ENCODE results near the gene HS3ST2.
"Not testable (repeated sequence)": the region's sequence is repeated elsewhere in the genome, so short reads cannot be mapped to it uniquely, and the experiment has no call there.

Gene HS3ST2

GRCh38 chr16:22878955-22879354 lies 65.0 kb downstream of the HS3ST2 start:
- DNase-seq (ENCODE audit: low read depth, low spot score) = no peak

DNA sequence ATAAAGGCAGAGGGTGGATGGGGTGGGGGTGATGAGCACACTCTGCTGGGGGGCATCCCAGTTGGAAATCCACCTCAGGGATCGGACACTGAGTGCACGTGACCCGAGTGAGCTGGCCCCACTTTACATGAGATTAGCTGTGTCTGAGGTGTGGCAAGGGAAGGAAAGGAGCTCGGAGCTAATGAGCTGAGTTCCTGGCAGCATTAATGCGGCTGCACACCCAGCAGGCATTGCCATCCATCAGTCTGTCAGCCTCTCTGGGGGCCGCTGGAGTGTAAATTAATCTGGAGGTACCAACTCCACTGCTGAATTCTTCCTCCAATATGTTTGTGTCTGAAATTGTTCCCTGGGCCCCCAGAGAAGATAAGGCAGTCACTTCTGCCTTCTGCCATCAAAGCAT lies 65.5 kb downstream of the HS3ST2 start:
- no peak for DNase-seq (ENCODE audit: low read depth, low spot score)

- DNase-seq (ENCODE audit: low read depth, low spot score) = no peak
Observed at GRCh38 chr16:22882981-22883380, 69.0 kb downstream of the HS3ST2 start.

GRCh38 chr16:22885951-22886350 lies 72.0 kb downstream of the HS3ST2 start:
- DNase-seq (ENCODE audit: low read depth, low spot score) = no peak

DNA sequence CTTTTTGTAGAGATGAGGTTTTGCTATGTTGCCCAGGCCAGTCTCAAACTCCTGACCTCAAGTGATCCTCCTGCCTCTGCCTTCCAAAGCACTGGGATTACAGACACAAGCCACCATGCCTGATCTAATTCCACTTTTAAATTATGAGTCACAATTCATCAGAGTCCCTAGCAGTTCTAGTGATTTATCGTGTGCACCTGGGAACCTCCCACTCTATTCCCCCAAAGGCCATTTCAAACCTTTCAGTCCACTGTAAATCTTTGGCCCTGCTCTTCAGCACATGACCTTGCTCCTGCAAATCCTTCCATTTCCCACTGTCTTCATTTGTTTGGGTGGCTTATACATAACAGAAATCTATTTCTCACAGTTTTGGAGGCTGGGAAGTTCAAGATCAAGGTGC lies 73.0 kb downstream of the HS3ST2 start:
- DNase-seq (ENCODE audit: low read depth, low spot score) = no peak

DNA sequence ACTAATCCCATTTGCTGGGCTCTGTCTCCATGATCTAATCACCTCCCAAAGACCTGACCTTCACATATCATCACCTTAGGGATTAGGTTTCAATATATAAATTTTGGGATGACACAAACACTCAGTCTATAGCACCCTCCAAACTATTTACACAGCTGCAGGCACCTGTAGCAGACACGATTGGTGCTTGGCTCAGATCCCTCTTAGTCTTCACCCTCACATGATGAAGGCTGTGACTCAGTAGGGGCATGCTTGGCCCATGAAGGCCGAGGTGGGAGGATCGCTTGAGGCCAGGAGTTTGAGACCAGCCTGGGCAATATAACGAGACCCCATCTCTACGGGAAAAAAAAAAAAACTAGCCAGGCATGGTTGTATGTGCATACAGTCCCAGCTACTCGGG lies 73.5 kb downstream of the HS3ST2 start:
- DNase-seq (ENCODE audit: low read depth, low spot score) = no peak

- no peak for DNase-seq (ENCODE audit: low read depth, low spot score)
Observed at GRCh38 chr16:22888791-22889190, 74.8 kb downstream of the HS3ST2 start.

GRCh38 chr16:22890976-22891375 lies 77.0 kb downstream of the HS3ST2 start:
- DNase-seq (ENCODE audit: low read depth, low spot score) = no peak

DNA sequence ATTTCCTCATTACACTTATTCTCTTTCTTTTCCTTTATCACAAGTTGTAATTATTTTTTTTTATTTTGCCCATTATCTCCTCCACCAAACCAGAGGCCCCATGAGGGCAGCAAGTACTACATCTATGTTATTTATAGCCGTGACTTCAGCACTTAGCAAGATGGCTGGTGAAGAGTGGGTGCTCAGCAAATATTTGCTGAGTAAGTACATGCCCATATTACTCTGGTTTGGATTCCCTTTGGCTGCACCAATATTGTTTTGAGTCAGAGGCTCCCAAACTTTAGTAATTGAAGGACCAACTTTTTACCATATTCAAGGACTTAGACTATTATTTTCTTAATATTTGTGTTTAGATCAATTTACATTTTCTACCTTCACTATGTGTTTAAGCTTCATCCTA lies 83.2 kb downstream of the HS3ST2 start:
- DNase-seq (ENCODE audit: low read depth, low spot score) = no peak

DNA sequence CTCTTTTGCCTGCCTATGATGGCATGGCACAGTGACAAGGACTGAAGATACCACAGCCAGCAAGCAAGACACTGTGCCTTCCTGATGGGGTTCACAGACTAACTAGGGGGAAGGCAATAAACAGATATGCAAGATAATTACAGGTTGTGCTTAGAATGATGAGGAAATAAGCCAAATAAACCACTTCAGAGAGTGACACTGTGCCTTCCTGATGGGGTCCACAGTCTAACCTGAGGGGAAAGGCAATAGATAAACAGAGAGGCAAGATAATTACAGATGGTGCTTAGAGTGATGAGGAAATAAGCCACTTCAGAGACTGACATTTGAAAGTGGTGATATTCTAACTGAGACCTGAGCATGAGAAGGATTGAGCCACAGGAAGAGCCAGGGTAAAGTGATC lies 84.2 kb downstream of the HS3ST2 start:
- DNase-seq (ENCODE audit: low read depth, low spot score) = no peak

DNA sequence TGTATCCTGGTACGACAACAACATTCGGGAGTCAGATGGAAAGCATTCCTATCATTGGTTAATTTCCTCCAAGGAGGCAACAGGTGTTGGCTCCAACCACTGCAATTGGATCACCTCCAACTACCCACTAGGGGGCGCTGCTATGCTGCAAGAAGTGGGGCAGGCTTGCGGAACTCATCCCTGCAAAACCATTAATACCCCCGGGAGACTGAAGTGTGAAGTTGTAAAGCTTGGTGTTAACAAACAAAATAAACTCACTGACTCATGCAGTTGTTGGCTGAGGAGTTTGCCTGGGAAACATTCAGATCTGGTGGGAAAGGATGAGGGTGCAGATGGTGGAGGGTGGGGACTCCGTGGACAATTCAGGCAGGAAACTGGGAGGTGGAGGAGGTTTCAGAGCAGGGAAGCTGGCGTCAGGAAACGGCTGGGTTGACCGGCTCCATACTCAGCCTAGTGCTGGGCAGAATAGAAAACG lies 84.9 kb downstream of the HS3ST2 start:
- peak; percentile 61 for DNase-seq (ENCODE audit: low read depth, low spot score)

GRCh38 chr16:22899567-22899966 lies 85.6 kb downstream of the HS3ST2 start:
- DNase-seq (ENCODE audit: low read depth, low spot score) = not testable (repeated sequence)

DNA sequence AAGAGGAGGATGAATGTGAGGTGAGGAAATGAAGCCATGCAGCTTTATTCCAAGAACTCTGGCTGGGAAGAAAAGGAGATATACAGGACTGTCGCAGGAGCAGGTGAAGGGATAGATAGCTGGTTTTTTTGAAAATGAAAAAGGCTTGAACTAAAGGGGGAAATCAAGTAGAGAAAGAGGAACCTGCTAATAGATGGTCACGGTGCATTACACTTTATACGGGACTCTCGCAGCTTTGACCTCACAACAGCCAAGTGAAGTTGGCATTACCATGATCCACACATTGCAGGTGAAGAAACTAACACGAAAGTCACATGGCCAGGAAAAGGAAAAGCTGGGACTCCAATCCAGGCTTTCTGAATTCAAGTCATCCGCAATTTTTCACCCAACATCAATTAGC lies 86.9 kb downstream of the HS3ST2 start:
- no peak for DNase-seq (ENCODE audit: low read depth, low spot score)

DNA sequence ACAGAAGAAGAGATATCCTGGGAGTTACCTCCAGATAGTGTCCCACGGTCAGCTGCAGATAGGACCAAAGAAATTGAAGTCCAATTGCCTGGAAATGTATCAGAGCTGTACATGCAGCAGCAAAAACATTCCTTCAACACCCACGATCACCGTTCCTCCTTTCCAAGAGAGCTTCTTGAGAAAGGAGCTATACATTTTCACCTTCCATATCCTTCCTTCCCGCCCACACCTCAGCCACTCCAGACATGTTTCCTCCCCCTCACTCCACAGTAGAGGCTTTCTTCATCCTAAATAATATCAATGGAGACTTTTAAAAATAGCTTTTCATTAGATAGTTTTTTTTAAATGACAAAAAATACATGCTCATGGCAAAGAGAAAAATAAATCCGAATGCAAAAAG lies 87.6 kb downstream of the HS3ST2 start:
- no peak for DNase-seq (ENCODE audit: low read depth, low spot score)

- no peak for DNase-seq (ENCODE audit: low read depth, low spot score)
Observed at GRCh38 chr16:22903716-22904115, 89.8 kb downstream of the HS3ST2 start.

DNA sequence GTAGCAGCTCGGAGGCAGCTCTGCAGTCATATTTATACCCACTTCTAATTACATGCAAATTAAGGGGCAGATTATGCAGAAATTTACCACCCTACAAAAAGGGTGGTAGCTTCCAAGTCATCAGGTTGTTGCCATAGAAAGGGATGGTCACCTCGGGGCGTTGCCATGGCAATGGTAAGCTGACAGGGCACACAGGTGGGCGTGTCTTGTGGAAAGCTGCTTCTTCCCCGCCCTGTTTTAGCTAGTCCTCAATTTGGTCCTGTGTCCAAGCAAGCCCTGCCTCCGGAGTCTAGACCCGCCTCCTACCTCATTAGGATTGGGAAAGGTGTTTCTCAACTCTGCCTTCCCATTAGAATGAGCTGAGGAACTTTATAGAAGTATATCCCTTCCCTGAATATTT lies 98.7 kb downstream of the HS3ST2 start:
- no peak for DNase-seq (ENCODE audit: low read depth, low spot score)

- no peak for DNase-seq (ENCODE audit: low read depth, low spot score)
Observed at GRCh38 chr16:22915003-22915402, 101.0 kb downstream of the HS3ST2 start.

GRCh38 chr16:22923491-22923890 lies 109.5 kb downstream of the HS3ST2 start:
- DNase-seq (ENCODE audit: low read depth, low spot score) = no peak

DNA sequence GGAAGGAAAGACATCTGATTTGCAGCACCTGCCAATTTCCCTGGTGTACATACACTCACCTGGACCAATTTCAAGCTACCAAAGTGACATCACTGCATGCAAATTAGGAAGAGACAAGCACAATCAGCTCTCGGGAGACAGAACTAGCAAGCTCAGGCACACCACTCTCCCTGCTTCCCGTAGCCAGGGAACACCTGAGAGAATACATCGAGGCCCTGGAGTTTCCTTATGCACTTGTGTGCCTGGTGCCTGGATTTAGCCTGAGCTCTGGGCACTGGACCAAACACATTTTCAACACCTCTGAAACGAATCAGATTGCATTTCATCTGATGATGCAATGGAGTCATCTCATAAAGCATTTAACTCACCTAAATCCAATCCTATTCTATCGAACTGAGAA lies 110.5 kb downstream of the HS3ST2 start:
- DNase-seq (ENCODE audit: low read depth, low spot score) = no peak

DNA sequence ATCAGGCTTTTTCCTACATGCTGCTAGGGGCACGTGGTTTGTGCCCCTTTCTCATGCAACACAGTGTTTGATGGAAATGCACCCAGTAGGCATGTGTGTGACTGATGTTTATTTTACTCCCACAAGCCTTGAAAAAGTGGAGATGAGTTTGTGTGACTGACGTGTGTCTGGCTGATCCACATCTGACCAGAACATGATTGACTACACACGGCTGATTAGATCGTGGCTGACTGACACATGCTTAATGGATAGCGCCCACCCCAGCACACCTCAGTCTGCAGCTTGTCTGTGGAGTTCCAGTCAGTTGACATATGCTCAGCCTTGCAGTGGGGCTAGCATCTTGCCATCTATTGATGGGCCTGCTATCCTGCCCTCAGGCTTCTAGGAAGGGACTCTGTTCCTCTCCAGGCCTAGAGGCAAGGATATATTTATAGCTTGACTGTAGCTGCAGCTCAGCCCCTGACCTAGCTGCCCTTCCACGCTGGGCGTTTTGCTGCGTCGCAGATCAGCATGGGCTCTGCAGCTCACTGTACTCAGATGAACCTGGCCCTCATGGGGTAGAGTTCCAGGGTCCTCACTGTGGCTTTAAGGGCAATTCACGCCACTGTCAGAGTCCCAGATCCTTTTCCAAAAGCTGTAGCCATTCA lies 112.3 kb downstream of the HS3ST2 start:
- no peak for DNase-seq (ENCODE audit: low read depth, low spot score)

GRCh38 chr16:22927306-22927705 lies 113.3 kb downstream of the HS3ST2 start:
- DNase-seq (ENCODE audit: low read depth, low spot score) = no peak

DNA sequence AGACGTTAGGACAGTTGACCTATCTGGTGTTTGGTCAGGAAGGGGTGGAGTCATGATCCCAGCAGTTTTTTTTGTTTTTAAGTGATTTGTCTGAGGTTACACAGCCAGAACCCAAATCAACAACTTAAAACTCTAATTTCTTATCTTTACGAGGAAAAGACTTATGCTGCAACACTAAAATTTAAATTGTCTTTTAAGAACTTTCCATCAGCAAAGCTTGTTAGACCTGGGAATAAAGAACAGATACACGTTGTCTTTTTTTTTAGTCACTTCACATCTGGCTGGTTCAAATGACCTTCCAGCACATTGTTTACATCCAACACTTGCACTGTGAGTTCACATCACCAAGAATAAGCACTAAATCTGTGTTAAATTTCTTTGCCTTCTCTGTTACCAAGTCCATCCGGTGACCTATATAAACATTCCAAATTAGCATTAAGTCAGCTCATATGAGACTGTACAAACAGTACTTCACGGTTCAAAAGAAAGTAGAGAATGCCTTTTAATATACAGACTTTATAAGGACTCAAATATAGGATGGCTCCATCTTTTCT lies 115.0 kb downstream of the HS3ST2 start:
- no peak for DNase-seq (ENCODE audit: low read depth, low spot score)

DNA sequence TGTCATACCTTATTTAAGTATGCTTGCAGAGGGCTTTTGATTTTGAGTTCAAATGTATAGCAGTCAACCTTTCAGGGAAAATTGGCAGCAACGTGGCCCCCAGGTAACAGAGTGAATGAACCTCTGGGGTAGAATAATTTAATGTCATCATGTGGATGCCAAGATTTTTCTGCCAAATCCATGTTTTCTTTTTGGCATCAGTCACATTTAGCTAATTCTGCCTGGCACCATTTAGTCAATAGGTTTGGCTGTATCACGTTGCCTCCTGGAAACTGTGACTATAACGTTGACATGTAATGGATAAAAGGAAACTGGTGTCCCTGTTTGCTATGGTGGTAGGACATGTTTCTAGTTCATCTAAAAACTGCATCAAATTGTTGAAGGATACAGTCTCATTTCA lies 115.5 kb downstream of the HS3ST2 start:
- no peak for DNase-seq (ENCODE audit: low read depth, low spot score)

Measured in iPS DF 19.7 (cell line).